Measurements from ENCODE around the gene R3HDM2. TPM values are rescaled to one million over a fixed set of nuclear protein-coding genes. Genes with fewer than 3 reads are reported as not detected.
A peak's percentile ranks its signal among the peaks of the same experiment; 100 is the strongest.
"Not testable (repeated sequence)": the region's sequence is repeated elsewhere in the genome, so short reads cannot be mapped to it uniquely, and the experiment has no call there.

R3HDM2 gene
- total and polyA plus RNA-seq, 4 donors = 11.3 to 75.4 (median 39.2) TPM

GRCh38 chr12:57330992-57331391, 99.9 kb downstream of the R3HDM2 start:
- no peak for DNase-seq
- Histone ChIP-seq H3K9me3 (ENCODE audit: control insufficient read depth, low read length) (no peaks in the 10 kb centered on the region), H3K4me3 (ENCODE audit: low read length in 2 of 2) (no peak overlapping the region), H3K27ac (ENCODE audit: low read depth in 1 of 2, low read length in 2 of 2) (no peak overlapping the region), H3K27me3 (ENCODE audit: control insufficient read depth in 1 of 2, insufficient read depth in 2 of 2, low read length in 1 of 2) (no peaks in the 10 kb centered on the region), H3K4me1 (ENCODE audit: control insufficient read depth in 1 of 2, insufficient read depth in 2 of 2, low read length in 2 of 2) (no peaks in the 10 kb centered on the region), H3K36me3 (ENCODE audit: control insufficient read depth in 1 of 2, insufficient read depth in 2 of 2, low read length in 1 of 2) (no peaks in the 10 kb centered on the region)
- 94 to 95% methylated on average over 5 of the region's 5 CpGs for WGBS, 2 donors
- no peak for ATAC-seq (ENCODE audit: low FRiP score)
- intact Hi-C loops (cut with DNase I) = no loop called here

- no peaks in the 10 kb centered on the region for H3K9me3 ChIP-seq (ENCODE audit: control insufficient read depth, low read length)
- H3K4me1 ChIP-seq (ENCODE audit: control insufficient read depth in 1 of 2, insufficient read depth in 2 of 2, low read length in 2 of 2) = no peaks in the 10 kb centered on the region
- intact Hi-C loops (cut with DNase I) = no loop called here
- no peak overlapping the region for H3K27ac ChIP-seq (ENCODE audit: low read depth in 1 of 2, low read length in 2 of 2)
- ATAC-seq (ENCODE audit: low FRiP score) (no peak), DNase-seq (no peak)
- no peak overlapping the region for H3K4me3 ChIP-seq (ENCODE audit: low read length in 2 of 2)
- WGBS, 2 donors = 92 to 93% methylated on average over 4 of the region's 4 CpGs
- no peaks in the 10 kb centered on the region for H3K27me3 ChIP-seq (ENCODE audit: control insufficient read depth in 1 of 2, insufficient read depth in 2 of 2, low read length in 1 of 2)
- no peaks in the 10 kb centered on the region for H3K36me3 ChIP-seq (ENCODE audit: control insufficient read depth in 1 of 2, insufficient read depth in 2 of 2, low read length in 1 of 2)
These were observed 101.6 kb downstream of the R3HDM2 start for GRCh38 chr12:57329219-57329618.

GRCh38 chr12:57325395-57325794, 105.4 kb downstream of the R3HDM2 start:
- no peaks in the 10 kb centered on the region for H3K9me3 ChIP-seq (ENCODE audit: control insufficient read depth, low read length)
- H3K27me3 ChIP-seq (ENCODE audit: control insufficient read depth in 1 of 2, insufficient read depth in 2 of 2, low read length in 1 of 2) = no peaks in the 10 kb centered on the region
- H3K4me1 ChIP-seq (ENCODE audit: control insufficient read depth in 1 of 2, insufficient read depth in 2 of 2, low read length in 2 of 2) = no peaks in the 10 kb centered on the region
- H3K36me3 ChIP-seq (ENCODE audit: control insufficient read depth in 1 of 2, insufficient read depth in 2 of 2, low read length in 1 of 2) = no peaks in the 10 kb centered on the region
- no peak for DNase-seq
- no peak for ATAC-seq (ENCODE audit: low FRiP score)
- intact Hi-C loops (cut with DNase I) = no loop called here
- H3K4me3 ChIP-seq (ENCODE audit: low read length in 2 of 2) = no peak overlapping the region
- no peak overlapping the region for H3K27ac ChIP-seq (ENCODE audit: low read depth in 1 of 2, low read length in 2 of 2)

- Histone ChIP-seq H3K27ac (ENCODE audit: low read depth in 1 of 2, low read length in 2 of 2) (no peak overlapping the region), H3K9me3 (ENCODE audit: control insufficient read depth, low read length) (no peaks in the 10 kb centered on the region), H3K4me1 (ENCODE audit: control insufficient read depth in 1 of 2, insufficient read depth in 2 of 2, low read length in 2 of 2) (peaks cover 0 to 3% of the 10 kb centered on the region in 2 donors), H3K27me3 (ENCODE audit: control insufficient read depth in 1 of 2, insufficient read depth in 2 of 2, low read length in 1 of 2) (no peaks in the 10 kb centered on the region), H3K36me3 (ENCODE audit: control insufficient read depth in 1 of 2, insufficient read depth in 2 of 2, low read length in 1 of 2) (no peaks in the 10 kb centered on the region), H3K4me3 (ENCODE audit: low read length in 2 of 2) (no peak overlapping the region)
- ATAC-seq (ENCODE audit: low FRiP score) = no peak
- intact Hi-C loops (cut with DNase I) = no loop called here
- 64 to 68% methylated on average over 3 of the region's 3 CpGs for WGBS, 2 donors
- no peak for DNase-seq
These were observed 107.4 kb downstream of the R3HDM2 start for GRCh38 chr12:57323416-57323815.

GRCh38 chr12:57320639-57321038, 110.2 kb downstream of the R3HDM2 start:
- H3K4me3 ChIP-seq (ENCODE audit: low read length in 2 of 2) = no peak overlapping the region
- no peaks in the 10 kb centered on the region for H3K9me3 ChIP-seq (ENCODE audit: control insufficient read depth, low read length)
- H3K4me1 ChIP-seq (ENCODE audit: control insufficient read depth in 1 of 2, insufficient read depth in 2 of 2, low read length in 2 of 2) = peaks cover 0 to 3% of the 10 kb centered on the region in 2 donors
- intact Hi-C loops (cut with DNase I) = no loop called here
- ATAC-seq (ENCODE audit: low FRiP score) = peak; percentile 7
- DNase-seq = no peak
- 67 to 76% methylated on average over 2 of the region's 2 CpGs for WGBS, 2 donors
- no peaks in the 10 kb centered on the region for H3K36me3 ChIP-seq (ENCODE audit: control insufficient read depth in 1 of 2, insufficient read depth in 2 of 2, low read length in 1 of 2)
- H3K27ac ChIP-seq (ENCODE audit: low read depth in 1 of 2, low read length in 2 of 2) = no peak overlapping the region
- H3K27me3 ChIP-seq (ENCODE audit: control insufficient read depth in 1 of 2, insufficient read depth in 2 of 2, low read length in 1 of 2) = no peaks in the 10 kb centered on the region

- WGBS, 2 donors = 56 to 70% methylated on average over 11 of the region's 11 CpGs
These were observed 111.0 kb downstream of the R3HDM2 start for GRCh38 chr12:57319678-57320469.

GRCh38 chr12:57315681-57316080, 115.2 kb downstream of the R3HDM2 start:
- ATAC-seq (ENCODE audit: low FRiP score) (no peak), DNase-seq (no peak)
- Histone ChIP-seq H3K27me3 (ENCODE audit: control insufficient read depth in 1 of 2, insufficient read depth in 2 of 2, low read length in 1 of 2) (no peaks in the 10 kb centered on the region), H3K9me3 (ENCODE audit: control insufficient read depth, low read length) (no peaks in the 10 kb centered on the region), H3K27ac (ENCODE audit: low read depth in 1 of 2, low read length in 2 of 2) (no peak overlapping the region), H3K4me3 (ENCODE audit: low read length in 2 of 2) (no peak overlapping the region), H3K36me3 (ENCODE audit: control insufficient read depth in 1 of 2, insufficient read depth in 2 of 2, low read length in 1 of 2) (no peaks in the 10 kb centered on the region), H3K4me1 (ENCODE audit: control insufficient read depth in 1 of 2, insufficient read depth in 2 of 2, low read length in 2 of 2) (peaks cover 0 to 3% of the 10 kb centered on the region in 2 donors)
- intact Hi-C loops (cut with DNase I) = no loop called here
- WGBS, 2 donors = 94 to 96% methylated on average over 7 of the region's 7 CpGs

More at GRCh38 chr12:57319678-57320469, 111.0 kb downstream of the R3HDM2 start:
- ATAC-seq (ENCODE audit: low FRiP score) (peak; percentile 64), DNase-seq (peak in 1 of 2 donors; percentile 50)
- Histone ChIP-seq H3K4me3 (ENCODE audit: low read length in 2 of 2) (no peak overlapping the region), H3K27me3 (ENCODE audit: control insufficient read depth in 1 of 2, insufficient read depth in 2 of 2, low read length in 1 of 2) (no peaks in the 10 kb centered on the region), H3K4me1 (ENCODE audit: control insufficient read depth in 1 of 2, insufficient read depth in 2 of 2, low read length in 2 of 2) (peaks cover 0 to 3% of the 10 kb centered on the region in 2 donors), H3K27ac (ENCODE audit: low read depth in 1 of 2, low read length in 2 of 2) (no peak overlapping the region), H3K36me3 (ENCODE audit: control insufficient read depth in 1 of 2, insufficient read depth in 2 of 2, low read length in 1 of 2) (no peaks in the 10 kb centered on the region), H3K9me3 (ENCODE audit: control insufficient read depth, low read length) (no peaks in the 10 kb centered on the region)
- intact Hi-C loops (cut with DNase I) = no loop called here

GRCh38 chr12:57312287-57312686, 118.6 kb downstream of the R3HDM2 start:
- DNase-seq; intact Hi-C loops (cut with DNase I); H3K9me3 ChIP-seq (ENCODE audit: control insufficient read depth, low read length); ATAC-seq (ENCODE audit: low FRiP score); H3K4me1 ChIP-seq (ENCODE audit: control insufficient read depth in 1 of 2, insufficient read depth in 2 of 2, low read length in 2 of 2); H3K27me3 ChIP-seq (ENCODE audit: control insufficient read depth in 1 of 2, insufficient read depth in 2 of 2, low read length in 1 of 2); H3K4me3 ChIP-seq (ENCODE audit: low read length in 2 of 2); H3K27ac ChIP-seq (ENCODE audit: low read depth in 1 of 2, low read length in 2 of 2); H3K36me3 ChIP-seq (ENCODE audit: control insufficient read depth in 1 of 2, insufficient read depth in 2 of 2, low read length in 1 of 2): not testable (repeated sequence)
- 86 to 89% methylated on average over 5 of the region's 5 CpGs for WGBS, 2 donors

GRCh38 chr12:57309420-57309819, 121.4 kb downstream of the R3HDM2 start:
- no peaks in the 10 kb centered on the region for H3K27me3 ChIP-seq (ENCODE audit: control insufficient read depth in 1 of 2, insufficient read depth in 2 of 2, low read length in 1 of 2)
- intact Hi-C loops (cut with DNase I) = loop anchor here in 1 of 2 donors (2.0 kb wide), 1 partner anchor 143 kb away; no protein-coding TSS in a partner anchor
- peaks cover 0 to under 1% of the 10 kb centered on the region in 2 donors for H3K36me3 ChIP-seq (ENCODE audit: control insufficient read depth in 1 of 2, insufficient read depth in 2 of 2, low read length in 1 of 2)
- no peak for DNase-seq
- 3 to 4% methylated on average over 2 of the region's 2 CpGs for WGBS, 2 donors
- H3K4me3 ChIP-seq (ENCODE audit: low read length in 2 of 2) = no peak overlapping the region
- ATAC-seq (ENCODE audit: low FRiP score) = no peak
- no peaks in the 10 kb centered on the region for H3K9me3 ChIP-seq (ENCODE audit: control insufficient read depth, low read length)
- no peaks in the 10 kb centered on the region for H3K4me1 ChIP-seq (ENCODE audit: control insufficient read depth in 1 of 2, insufficient read depth in 2 of 2, low read length in 2 of 2)
- peak overlapping the region; percentile 61 to 64 for H3K27ac ChIP-seq (ENCODE audit: low read depth in 1 of 2, low read length in 2 of 2)
